H9 (cell line): ENCODE results near the gene GSG1L2. TPM values are rescaled to one million over a fixed set of nuclear protein-coding genes. Genes with fewer than 3 reads are reported as not detected.

Experiments used
- DNase-seq: peaks from one replicate; pipeline ENCODE4 v3.0.0-alpha.2; 2017
- H2AFZ ChIP-seq: one replicate; pipeline ENCODE4 v1.6.1; 2013; ENCODE audit warnings: mild to moderate bottlenecking, low read length, control low read depth, moderate library complexity
- H2AK5ac ChIP-seq: 2 replicates; pipeline ENCODE4 v1.6.1; 2013; ENCODE audit warnings: low read length, control low read depth, mixed read lengths; ENCODE audit not compliant: insufficient read length
- H2BK120ac ChIP-seq: one replicate; pipeline ENCODE4 v1.6.1; 2013; ENCODE audit warnings: low read depth, mild to moderate bottlenecking, low read length, control low read depth, inconsistent platforms; ENCODE audit not compliant: poor library complexity, severe bottlenecking
- H2BK12ac ChIP-seq: 2 replicates; pipeline ENCODE4 v1.6.1; 2013; ENCODE audit warnings: low read length, control low read depth, mixed read lengths, low read depth; ENCODE audit not compliant: insufficient read length
- H2BK15ac ChIP-seq: 2 replicates; pipeline ENCODE4 v1.6.1; 2013; ENCODE audit warnings: low read depth, low read length, control low read depth
- H2BK20ac ChIP-seq: one replicate; pipeline ENCODE4 v1.6.1; 2013; ENCODE audit warnings: low read depth, mild to moderate bottlenecking, low read length, control low read depth, inconsistent platforms; ENCODE audit not compliant: poor library complexity, severe bottlenecking
- H2BK5ac ChIP-seq: 2 replicates; pipeline ENCODE4 v1.6.1; 2013; ENCODE audit warnings: low read length, control low read depth, mixed read lengths; ENCODE audit not compliant: insufficient read length
- H3K14ac ChIP-seq: 2 replicates; pipeline ENCODE4 v1.6.1; 2013; ENCODE audit warnings: low read length, control low read depth; ENCODE audit not compliant: insufficient read depth
- H3K18ac ChIP-seq: 2 replicates; pipeline ENCODE4 v1.6.1; 2013; ENCODE audit warnings: low read depth, mild to moderate bottlenecking, mixed read lengths, low read length, control low read depth; ENCODE audit not compliant: insufficient read length
- H3K23ac ChIP-seq: 2 replicates; pipeline ENCODE4 v1.6.1; 2013; ENCODE audit warnings: low read length, control low read depth, mixed read lengths, low read depth; ENCODE audit not compliant: insufficient read length
- H3K23me2 ChIP-seq: 2 replicates; pipeline ENCODE4 v1.6.1; 2013; ENCODE audit warnings: low read depth, mild to moderate bottlenecking, mixed read lengths, low read length, control low read depth; ENCODE audit not compliant: insufficient read length, poor library complexity, severe bottlenecking
- H3K27ac ChIP-seq: 2 replicates; pipeline ENCODE4 v1.5.1; 2013; ENCODE audit warnings: low read length, control low read depth, mixed read lengths, low read depth; ENCODE audit not compliant: insufficient read length
- H3K27me3 ChIP-seq: 2 replicates; pipeline ENCODE4 v1.6.1; 2013; ENCODE audit warnings: low read length, control low read depth, inconsistent platforms; ENCODE audit not compliant: insufficient read depth
- H3K4ac ChIP-seq: 2 replicates; pipeline ENCODE4 v1.6.1; 2013; ENCODE audit warnings: low read depth, mild to moderate bottlenecking, control low read depth, inconsistent platforms, low read length, moderate library complexity
- H3K4me1 ChIP-seq: 2 replicates; pipeline ENCODE4 v1.6.1; 2013; ENCODE audit warnings: low read length, control low read depth, inconsistent platforms; ENCODE audit not compliant: insufficient read depth
- H3K4me2 ChIP-seq: 2 replicates; pipeline ENCODE4 v1.6.1; 2013; ENCODE audit warnings: low read length, control low read depth, mixed read lengths; ENCODE audit not compliant: insufficient read length, insufficient read depth
- H3K56ac ChIP-seq: 2 replicates; pipeline ENCODE4 v1.6.1; 2013; ENCODE audit warnings: low read depth, mild to moderate bottlenecking, mixed read lengths, low read length, control low read depth; ENCODE audit not compliant: insufficient read length
- H3K79me1 ChIP-seq: 2 replicates; pipeline ENCODE4 v1.6.1; 2013; ENCODE audit warnings: low read depth, mild to moderate bottlenecking, moderate library complexity, low read length, control low read depth, inconsistent platforms; ENCODE audit not compliant: insufficient read depth, poor library complexity, severe bottlenecking
- H3K79me2 ChIP-seq: 2 replicates; pipeline ENCODE4 v1.6.1; 2013; ENCODE audit warnings: low read length, control low read depth, inconsistent platforms; ENCODE audit not compliant: insufficient read depth
- H3K9ac ChIP-seq: 2 replicates; pipeline ENCODE4 v1.6.1; 2013; ENCODE audit warnings: low read length, control low read depth, mixed read lengths; ENCODE audit not compliant: insufficient read length; ENCODE audit errors: extremely low read depth
- H3K9me3 ChIP-seq: one replicate; pipeline ENCODE4 v1.6.1; 2013; ENCODE audit warnings: low read depth, low read length, inconsistent platforms; ENCODE audit not compliant: control insufficient read depth
- H3T11ph ChIP-seq: one replicate; pipeline ENCODE4 v1.6.1; 2013; ENCODE audit warnings: mild to moderate bottlenecking, low read length, control low read depth, inconsistent platforms
- H4K20me1 ChIP-seq: one replicate; pipeline ENCODE4 v1.6.1; 2013; ENCODE audit not compliant: control insufficient read depth, insufficient read length, insufficient read depth
- H4K5ac ChIP-seq: 2 replicates; pipeline ENCODE4 v1.6.1; 2013; ENCODE audit warnings: low read depth, mild to moderate bottlenecking, mixed read lengths, low read length, control low read depth; ENCODE audit not compliant: insufficient read length
- H4K8ac ChIP-seq: replicated peaks from 2 replicates; pipeline ENCODE4 v1.6.1; 2013; ENCODE audit warnings: low read length, control low read depth, mixed read lengths, low read depth; ENCODE audit not compliant: insufficient read length
- H4K91ac ChIP-seq: 2 replicates; pipeline ENCODE4 v1.6.1; 2013; ENCODE audit warnings: low read depth, mild to moderate bottlenecking, moderate library complexity, mixed read lengths, low read length, control low read depth; ENCODE audit not compliant: insufficient read length
- H3K27ac Mint-ChIP-seq, 3 experiments: 2 replicates in 2 of 3; 3 replicates in 1 of 3; pipeline ENCODE4 v1.8.0; 2020 to 2021; ENCODE audit warnings: mixed read lengths in 3 of 3, mild to moderate bottlenecking in 1 of 3, moderate library complexity in 1 of 3
- H3K27me3 Mint-ChIP-seq: 2 replicates; pipeline ENCODE4 v1.8.0; 2021; ENCODE audit warnings: low read depth, mild to moderate bottlenecking, moderate library complexity, mixed read lengths
- H3K36me3 Mint-ChIP-seq, 3 experiments: 2 replicates in 2 of 3; 3 replicates in 1 of 3; pipeline ENCODE4 v1.8.0; 2020 to 2021; ENCODE audit warnings: low read depth in 3 of 3, mixed read lengths in 3 of 3; ENCODE audit not compliant: insufficient read depth in 1 of 3
- H3K4me1 Mint-ChIP-seq, 2 experiments: 2 replicates each; pipeline ENCODE4 v1.8.0; 2020; ENCODE audit warnings: mixed read lengths in 2 of 2
- H3K4me3 Mint-ChIP-seq, 2 experiments: 2 replicates in 1 of 2; 3 replicates in 1 of 2; pipeline ENCODE4 v1.8.0; 2020 to 2021; ENCODE audit warnings: mild to moderate bottlenecking in 2 of 2, mixed read lengths in 2 of 2, moderate library complexity in 1 of 2
- H3K9me3 Mint-ChIP-seq, 2 experiments: 2 replicates in 1 of 2; 3 replicates in 1 of 2; pipeline ENCODE4 v1.8.0; 2020; ENCODE audit warnings: mild to moderate bottlenecking in 2 of 2, mixed read lengths in 2 of 2, moderate library complexity in 1 of 2
- WGBS: extraction: QIAGEN DNeasy Blood & Tissue Kit; methylation state at CpG from one replicate; pipeline ENCODE4 v1.1.7; 2013; ENCODE audit warnings: missing lambda C conversion rate, low lambda C conversion rate, mixed read lengths; ENCODE audit not compliant: insufficient read length; ENCODE audit errors: extremely low coverage; 5-methylcytosine and 5-hydroxymethylcytosine counted together
- total RNA-seq: library from RNA; stranded (reverse); gene quantifications from 2 replicates; pipeline ENCODE4 v1.2.1, GENCODE V29; 2021
- TF ChIP-seq, protein P1 (sequence below): fragments of 200-600 bp; sonication (generic); conservative IDR thresholded peaks from 3 replicates; pipeline ENCODE4 v1.8.0; 2021; ENCODE audit warnings: antibody characterized with exemption, mild to moderate bottlenecking

GSG1L2 gene
- total RNA-seq, 1 experiment from 2014 or later: not detected

DNA sequence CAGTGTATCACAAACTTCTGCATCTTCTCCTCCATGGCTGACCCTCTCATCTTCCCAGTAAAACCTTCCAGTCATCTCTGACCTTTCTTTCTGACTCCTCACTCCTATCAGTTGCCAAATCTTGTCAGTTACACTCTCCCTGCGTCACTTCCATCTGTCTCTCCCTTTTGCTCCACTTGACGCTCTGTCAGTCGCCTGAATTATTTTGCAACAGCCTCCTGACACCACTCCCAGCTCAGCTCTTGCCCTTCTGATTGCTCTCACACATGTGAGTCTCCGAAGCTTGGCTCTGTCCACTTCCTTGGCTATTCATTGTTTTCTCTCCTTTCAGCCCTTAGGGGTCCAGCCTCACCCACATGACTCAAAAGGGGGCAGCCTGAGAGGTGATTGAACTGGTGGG lies 58.2 kb downstream of the GSG1L2 start:
- H3K9ac ChIP-seq: no peak overlapping the region
- no CpG with 5 or more reads among the region's 4 CpGs for WGBS
- H3K23me2 ChIP-seq: no peaks in the 10 kb centered on the region
- no peaks in the 10 kb centered on the region for H3K79me2 ChIP-seq
- no peak overlapping the region for H3K4ac ChIP-seq
- H3K4me2 ChIP-seq: no peak overlapping the region
- peaks cover 0 to 2% of the 10 kb centered on the region in 2 experiments; a peak in 1 of 4 replicates for H3K4me1 Mint-ChIP-seq
- H3K18ac ChIP-seq: no peak overlapping the region
- H3K27me3 ChIP-seq: no peaks in the 10 kb centered on the region
- TF ChIP-seq, protein P1, sequence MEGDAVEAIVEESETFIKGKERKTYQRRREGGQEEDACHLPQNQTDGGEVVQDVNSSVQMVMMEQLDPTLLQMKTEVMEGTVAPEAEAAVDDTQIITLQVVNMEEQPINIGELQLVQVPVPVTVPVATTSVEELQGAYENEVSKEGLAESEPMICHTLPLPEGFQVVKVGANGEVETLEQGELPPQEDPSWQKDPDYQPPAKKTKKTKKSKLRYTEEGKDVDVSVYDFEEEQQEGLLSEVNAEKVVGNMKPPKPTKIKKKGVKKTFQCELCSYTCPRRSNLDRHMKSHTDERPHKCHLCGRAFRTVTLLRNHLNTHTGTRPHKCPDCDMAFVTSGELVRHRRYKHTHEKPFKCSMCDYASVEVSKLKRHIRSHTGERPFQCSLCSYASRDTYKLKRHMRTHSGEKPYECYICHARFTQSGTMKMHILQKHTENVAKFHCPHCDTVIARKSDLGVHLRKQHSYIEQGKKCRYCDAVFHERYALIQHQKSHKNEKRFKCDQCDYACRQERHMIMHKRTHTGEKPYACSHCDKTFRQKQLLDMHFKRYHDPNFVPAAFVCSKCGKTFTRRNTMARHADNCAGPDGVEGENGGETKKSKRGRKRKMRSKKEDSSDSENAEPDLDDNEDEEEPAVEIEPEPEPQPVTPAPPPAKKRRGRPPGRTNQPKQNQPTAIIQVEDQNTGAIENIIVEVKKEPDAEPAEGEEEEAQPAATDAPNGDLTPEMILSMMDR: no peak
- H3K23ac ChIP-seq: no peak overlapping the region
- H2AFZ ChIP-seq: no peak overlapping the region
- H4K20me1 ChIP-seq: no peaks in the 10 kb centered on the region
- H3K9me3 ChIP-seq: no peaks in the 10 kb centered on the region
- H3K9me3 Mint-ChIP-seq: no peaks in the 10 kb centered on the region; a peak in 1 of 5 replicates
- DNase-seq: no peak
- H4K8ac ChIP-seq: no peak overlapping the region
- H2BK120ac ChIP-seq: no peak overlapping the region
- H2BK20ac ChIP-seq: no peak overlapping the region
- no peak overlapping the region for H2AK5ac ChIP-seq
- no peaks in the 10 kb centered on the region for H3K36me3 Mint-ChIP-seq
- no peak overlapping the region for H3T11ph ChIP-seq
- H4K91ac ChIP-seq: no peak overlapping the region
- peaks cover 9% of the 10 kb centered on the region for H3K27me3 Mint-ChIP-seq
- H2BK5ac ChIP-seq: no peak overlapping the region
- no peak overlapping the region for H4K5ac ChIP-seq
- H3K4me3 Mint-ChIP-seq: no peak overlapping the region
- H3K79me1 ChIP-seq: no peaks in the 10 kb centered on the region
- no peak overlapping the region for H3K27ac Mint-ChIP-seq
- no peak overlapping the region for H3K27ac ChIP-seq
- H2BK12ac ChIP-seq: no peak overlapping the region
- H3K4me1 ChIP-seq: no peaks in the 10 kb centered on the region
- no peak overlapping the region for H3K14ac ChIP-seq
- no peak overlapping the region for H2BK15ac ChIP-seq
- no peak overlapping the region for H3K56ac ChIP-seq
